A549 (cell line): ENCODE measurements around the gene THPO. TPM values are rescaled to one million over a fixed set of nuclear protein-coding genes. Genes with fewer than 3 reads are reported as not detected.

Experiments
- ATAC-seq, 2 experiments: fragments of 200-7000 bp in 1 of 2; fragments of >200 bp in 1 of 2; cut with Nextera tagmentation in 1 of 2; cut with Tn5 transposase in 1 of 2; 3 replicates each; pipeline versions ENCODE4 v1.8.0 to v1.9.1; 2018 to 2020; ENCODE audit warnings: mild to moderate bottlenecking in 1 of 2, moderate library complexity in 1 of 2
- CTCF ChIA-PET: fragments of 300-600 bp; sonication (Branson Sonifier 250); formaldehyde crosslinking; extraction: SDS; loops from one replicate; lab custom pipeline; 2021; ENCODE audit warnings: antibody characterized with exemption, inconsistent platforms; lab: Yijun Ruan, JAX
- POLR2A ChIA-PET: fragments of 350-600 bp; formaldehyde crosslinking; extraction: SDS; loops from one replicate; lab custom pipeline; 2021; ENCODE audit warnings: antibody characterized with exemption, inconsistent platforms; lab: Yijun Ruan, JAX
- DNase-seq, 2 experiments: peaks; one replicate each; pipeline versions ENCODE4 v3.0.0 to v3.0.0-alpha.2; 2011 to 2016; ENCODE audit warnings: low read depth in 1 of 2, low spot score in 1 of 2
- FAIRE-seq: peaks from 2 replicates; lab custom pipeline; 2011; peaks lifted over from hg19 to GRCh38; lab: Jason Lieb, UNC
- H3K27ac ChIP-seq, 2 experiments: fragments of >200 bp; sonication (Bioruptor Twin); formaldehyde crosslinking; 3 replicates each; pipeline ENCODE4 v1.5.1; 2016 to 2017
- H3K4me1 ChIP-seq: fragments of >200 bp; sonication (Bioruptor Twin); formaldehyde crosslinking; 3 replicates; pipeline ENCODE4 v1.6.1; 2016
- H3K4me2 ChIP-seq: fragments of >200 bp; sonication (Bioruptor Twin); formaldehyde crosslinking; 3 replicates; pipeline ENCODE4 v1.6.1; 2016
- H3K4me3 ChIP-seq: fragments of >200 bp; sonication (Bioruptor Twin); formaldehyde crosslinking; 3 replicates; pipeline ENCODE4 v1.5.1; 2016
- H3K9me3 ChIP-seq: fragments of >200 bp; sonication (Bioruptor Twin); formaldehyde crosslinking; 3 replicates; pipeline ENCODE4 v1.6.1; 2016
- CBX8 ChIP-seq: fragments of 200-600 bp; sonication (generic); IDR thresholded peaks from 2 replicates; pipeline ENCODE4 v1.6.1; 2016
- CEBPB ChIP-seq, 2 experiments: fragments of >200 bp in 1 of 2; sonication (Bioruptor Twin) in 1 of 2; formaldehyde crosslinking in 1 of 2; IDR thresholded peaks; 2 replicates each; pipeline ENCODE4 v1.6.1; 2012 to 2016
- FOSL2 ChIP-seq, 2 experiments: fragments of 450-650 bp in 1 of 2; fragments of >200 bp in 1 of 2; sonication (Bioruptor Twin) in 1 of 2; formaldehyde crosslinking; IDR thresholded peaks; 2 replicates each; pipeline versions ENCODE4 v1.5.0 to v1.6.1; 2016 to 2020; ENCODE audit warnings: mild to moderate bottlenecking in 1 of 2, moderate library complexity in 1 of 2
- GATA3 ChIP-seq: IDR thresholded peaks from 2 replicates; pipeline ENCODE4 v1.6.1; 2012; ENCODE audit warnings: borderline replicate concordance
- HDAC2 ChIP-seq: fragments of 200-600 bp; sonication (generic); IDR thresholded peaks from 2 replicates; pipeline ENCODE4 v1.6.1; 2016
- HES2 ChIP-seq: fragments of >200 bp; sonication (Bioruptor Twin); formaldehyde crosslinking; IDR thresholded peaks from 2 replicates; pipeline ENCODE4 v1.6.1; 2016
- HMGXB4 ChIP-seq: fragments of 250-450 bp; sonication (Bioruptor Pico); IDR thresholded peaks from 2 replicates; pipeline ENCODE4 v1.5.0; 2021; ENCODE audit warnings: mild to moderate bottlenecking, moderate library complexity, borderline replicate concordance
- MAZ ChIP-seq: fragments of 150-350 bp; IDR thresholded peaks from 2 replicates; pipeline ENCODE4 v1.6.1; 2014; ENCODE audit warnings: antibody characterized with exemption, low read depth, low read length, borderline replicate concordance
- NR3C1 ChIP-seq: fragments of >200 bp; sonication (Bioruptor Twin); formaldehyde crosslinking; IDR thresholded peaks from 3 replicates; pipeline ENCODE4 v1.6.1; 2017
- POLR2A ChIP-seq: IDR thresholded peaks from 2 replicates; pipeline ENCODE4 v1.6.1; 2012; ENCODE audit warnings: mild to moderate bottlenecking, low read length
- SMC3 ChIP-seq: fragments of >200 bp; sonication (Bioruptor Twin); formaldehyde crosslinking; IDR thresholded peaks from 3 replicates; pipeline ENCODE4 v1.6.1; 2018; ENCODE audit warnings: inconsistent platforms
- SREBF2 ChIP-seq: fragments of 450-650 bp; IDR thresholded peaks from 2 replicates; pipeline ENCODE4 v1.6.1; 2014; ENCODE audit warnings: mild to moderate bottlenecking, moderate library complexity
- TFCP2L1 ChIP-seq: fragments of 250-450 bp; sonication (Bioruptor Pico); IDR thresholded peaks from 2 replicates; pipeline ENCODE4 v1.5.0; 2021; ENCODE audit warnings: mild to moderate bottlenecking
- TP53 ChIP-seq: fragments of 250-450 bp; sonication (Bioruptor Pico); IDR thresholded peaks from 2 replicates; pipeline ENCODE4 v1.5.0; 2021; ENCODE audit warnings: mild to moderate bottlenecking, moderate library complexity
- USF2 ChIP-seq: fragments of 450-650 bp; IDR thresholded peaks from 2 replicates; pipeline ENCODE4 v1.6.1; 2014; ENCODE audit warnings: antibody characterized with exemption
- ZFP36 ChIP-seq: fragments of 450-650 bp; IDR thresholded peaks from 2 replicates; pipeline ENCODE4 v1.6.1; 2014; ENCODE audit warnings: borderline replicate concordance; ENCODE audit not compliant: partially characterized antibody
- ZNF302 ChIP-seq: fragments of 250-450 bp; sonication (Bioruptor Pico); IDR thresholded peaks from 2 replicates; pipeline ENCODE4 v1.9.0; 2021; ENCODE audit warnings: inconsistent platforms, mild to moderate bottlenecking, moderate library complexity
- WGBS: methylation state at CpG from one replicate; pipeline ENCODE4 v1.1.6; 2017; ENCODE audit errors: missing lambda C conversion rate; 5-methylcytosine and 5-hydroxymethylcytosine counted together
- polyA plus RNA-seq, 4 experiments: library from polyadenylated mRNA; depleted of rRNA in 3 of 4; stranded (reverse); fragments of >200 nt; fragmentation: RNase III in 1 of 4; extraction: RNeasy Plus Mini Kit Qiagen cat#74134 plus additional on column Dnase treatment in 1 of 4; gene quantifications; 2 replicates in 3 of 4; 3 replicates in 1 of 4; pipeline ENCODE4 v1.2.3, GENCODE V29; 2011 to 2017
- TF ChIP-seq, protein P1 (sequence below): IDR thresholded peaks from 2 replicates; pipeline ENCODE4 v1.6.1; 2012; ENCODE audit warnings: low read depth, borderline replicate concordance

The THPO gene
- polyA plus RNA-seq, 2 of the 4 experiments (the other 2 are of a cell fraction): 0.06 TPM; not detected in 1

- POLR2A ChIA-PET: no interaction called here
- H3K27ac ChIP-seq: no peak overlapping the region
- FAIRE-seq: no peak
- 100% methylated on average over 3 of the region's 3 CpGs for WGBS
- DNase-seq: no peak
- H3K4me2 ChIP-seq: no peak overlapping the region
- CTCF ChIA-PET: interaction anchor here (0.6 to 0.9 kb wide), 2 partner anchors 9 to 25 kb away, joined by 3 to 4 read pairs; no protein-coding TSS in a partner anchor
- no peak overlapping the region for H3K4me3 ChIP-seq
- H3K9me3 ChIP-seq: no peaks in the 10 kb centered on the region
- TF ChIP-seq CEBPB (IDR thresholded peaks at IDR 0.05) (no peak), SMC3 (no peak)
- TF ChIP-seq, all 56 proteins: peak for 0
- no peak for ATAC-seq
- peaks cover 25% of the 10 kb centered on the region; the same call in 1 of the 3 replicates for H3K4me1 ChIP-seq
These were observed 49.5 kb downstream of the THPO start for GRCh38 chr3:184328516-184328915.

- FAIRE-seq (no peak), DNase-seq (no peak), ATAC-seq (no peak)
- no peak for TF ChIP-seq MAZ
- no peak for TF ChIP-seq FOSL2 (IDR thresholded peaks at IDR 0.05)
- TF ChIP-seq FOSL2 (CRISPR knock-in tag; IDR thresholded peaks at IDR 0.05): no peak
- no peak for TF ChIP-seq POLR2A
- no peak for TF ChIP-seq GATA3
- no peak for TF ChIP-seq HES2
- TF ChIP-seq TP53 (CRISPR knock-in tag): no peak
- TF ChIP-seq ZNF302 (CRISPR knock-in tag): no peak
- TF ChIP-seq NR3C1: no peak
- Histone ChIP-seq H3K4me2 (no peak overlapping the region), H3K4me1 (peaks cover 15% of the 10 kb centered on the region; the same call in 1 of the 3 replicates), H3K9me3 (no peaks in the 10 kb centered on the region), H3K4me3 (no peak overlapping the region), H3K27ac (no peak overlapping the region)
- POLR2A ChIA-PET: no interaction called here
- CTCF ChIA-PET: interaction anchor here (1.2 to 2.0 kb wide), 3 partner anchors 21 to 27 kb away, joined by 4 to 7 read pairs (median 4); no protein-coding TSS in a partner anchor
- WGBS: 94% methylated on average over 21 of the region's 21 CpGs
These were observed 50.8 kb downstream of the THPO start for GRCh38 chr3:184327171-184327570.

DNA sequence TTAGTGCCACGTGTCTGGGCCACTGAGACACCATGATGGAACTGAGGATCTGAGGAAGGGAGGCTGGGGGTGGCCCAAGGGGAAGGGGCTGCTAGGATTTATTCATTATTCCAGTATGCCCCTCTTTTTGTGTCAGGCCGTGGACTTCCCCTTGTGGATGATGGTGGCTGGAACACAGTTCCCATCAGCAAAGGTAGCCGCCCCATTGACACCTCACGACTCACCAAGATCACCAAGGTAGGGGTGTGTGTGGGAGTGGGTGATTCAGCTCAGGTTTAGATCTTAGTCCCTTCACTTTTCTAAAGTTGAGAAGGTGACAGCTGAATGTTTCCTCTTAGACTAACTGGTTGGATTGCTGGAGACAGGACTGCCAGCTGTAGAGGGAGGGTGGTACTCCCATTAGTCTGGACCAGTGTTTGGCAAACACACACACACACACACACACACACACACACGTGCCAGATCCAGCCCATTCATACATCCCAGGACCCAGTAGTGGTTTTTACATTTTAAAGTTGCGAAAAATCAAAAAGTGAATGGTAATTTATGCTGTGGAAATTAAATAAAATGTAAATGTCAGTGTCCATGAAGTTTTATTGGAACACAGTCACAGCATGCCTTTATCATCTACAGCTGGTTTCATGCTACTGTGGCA, 52.2 kb downstream of the THPO start:
- H3K4me1 ChIP-seq: peaks cover 6% of the 10 kb centered on the region; the same call in 2 of the 3 replicates
- no peak for FAIRE-seq
- no peak for DNase-seq
- ATAC-seq: no peak
- no peak overlapping the region for H3K4me3 ChIP-seq
- H3K27ac ChIP-seq: no peak overlapping the region
- ChIA-PET CTCF (interaction anchor here (1.4 to 2.0 kb wide), 3 partner anchors 9 to 28 kb away, joined by 3 to 7 read pairs (median 4); no protein-coding TSS in a partner anchor), POLR2A (no interaction called here)
- TF ChIP-seq HDAC2 (no peak), CBX8 (no peak), SREBF2 (no peak), USF2 (no peak), TFCP2L1 (CRISPR knock-in tag) (no peak), HMGXB4 (CRISPR knock-in tag) (no peak)
- WGBS: 88% methylated on average over 5 of the region's 6 CpGs
- no peak overlapping the region for H3K4me2 ChIP-seq
- no peaks in the 10 kb centered on the region for H3K9me3 ChIP-seq

GRCh38 chr3:184325269-184325668, 52.7 kb downstream of the THPO start:
- no peak for ATAC-seq
- CTCF ChIA-PET: interaction anchor here (1.4 kb wide), 2 partner anchors 10 to 30 kb away, joined by 3 to 4 read pairs; no protein-coding TSS in a partner anchor
- Histone ChIP-seq H3K27ac (no peak overlapping the region), H3K9me3 (no peaks in the 10 kb centered on the region), H3K4me2 (no peak overlapping the region), H3K4me1 (peaks cover 11% of the 10 kb centered on the region), H3K4me3 (no peak overlapping the region)
- POLR2A ChIA-PET: no interaction called here
- DNase-seq: no peak
- FAIRE-seq: no peak
- WGBS: 95% methylated on average over 13 of the region's 13 CpGs
- TF ChIP-seq CEBPB (IDR thresholded peaks at IDR 0.05) (no peak), ZFP36 (no peak), MAZ (no peak)
- TF ChIP-seq, protein P1, sequence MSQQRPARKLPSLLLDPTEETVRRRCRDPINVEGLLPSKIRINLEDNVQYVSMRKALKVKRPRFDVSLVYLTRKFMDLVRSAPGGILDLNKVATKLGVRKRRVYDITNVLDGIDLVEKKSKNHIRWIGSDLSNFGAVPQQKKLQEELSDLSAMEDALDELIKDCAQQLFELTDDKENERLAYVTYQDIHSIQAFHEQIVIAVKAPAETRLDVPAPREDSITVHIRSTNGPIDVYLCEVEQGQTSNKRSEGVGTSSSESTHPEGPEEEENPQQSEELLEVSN: no peak
